Brain microvascular endothelial cell (primary cell): ENCODE measurements around the gene RAP1GAP.

ENCODE experiments used
- DNase-seq: peaks from one replicate; pipeline ENCODE4 v3.0.0-alpha.2; 2020
- H3K27ac ChIP-seq: fragments of 250-450 bp; sonication (Bioruptor Pico); 2 replicates; pipeline ENCODE4 v1.5.1; 2020; ENCODE audit warnings: mild to moderate bottlenecking, moderate library complexity
- H3K27me3 ChIP-seq: fragments of 250-450 bp; sonication (Bioruptor Pico); replicated peaks from 2 replicates; pipeline ENCODE4 v1.5.1; 2020; ENCODE audit warnings: mild to moderate bottlenecking
- H3K36me3 ChIP-seq: fragments of 250-450 bp; sonication (Bioruptor Pico); replicated peaks from 2 replicates; pipeline ENCODE4 v1.5.1; 2020; ENCODE audit warnings: mild to moderate bottlenecking
- H3K4me3 ChIP-seq: 2 replicates; pipeline ENCODE4 v1.5.1; 2011; ENCODE audit warnings: low read depth, mild to moderate bottlenecking, control low read depth, low read length, moderate library complexity
- CTCF ChIP-seq: IDR thresholded peaks from 2 replicates; pipeline ENCODE4 v1.5.1; 2011; ENCODE audit warnings: low read depth, mild to moderate bottlenecking, moderate library complexity, low read length, control low read depth, inconsistent platforms; ENCODE audit errors: missing control alignments
- in situ Hi-C: cut with HindIII; loops from 2 replicates; pipeline ENCODE4 v1.10.0; 2017; ENCODE audit warnings: low sequenced_read_pairs, low pct_ligation_motif_present

The RAP1GAP gene

GRCh38 chr1:21547876-21548275 is 121.3 kb downstream of the RAP1GAP start:
- H3K27ac ChIP-seq = no peak overlapping the region
- no peak for DNase-seq
- in situ Hi-C loops = no loop called here
- H3K36me3 ChIP-seq = no peaks in the 10 kb centered on the region
- no peak for TF ChIP-seq CTCF
- H3K4me3 ChIP-seq = no peak overlapping the region
- H3K27me3 ChIP-seq = no peaks in the 10 kb centered on the region
